ENCODE results near the gene HPSE. TPM values are rescaled to one million over a fixed set of nuclear protein-coding genes. Genes with fewer than 3 reads are reported as not detected.
"Not testable (repeated sequence)": the region's sequence is repeated elsewhere in the genome, so short reads cannot be mapped to it uniquely, and the experiment has no call there.

Gene HPSE
- total RNA-seq, 4 donors from 2014 or later, result 3.6 to 12.5 (median 8.5) TPM

DNA sequence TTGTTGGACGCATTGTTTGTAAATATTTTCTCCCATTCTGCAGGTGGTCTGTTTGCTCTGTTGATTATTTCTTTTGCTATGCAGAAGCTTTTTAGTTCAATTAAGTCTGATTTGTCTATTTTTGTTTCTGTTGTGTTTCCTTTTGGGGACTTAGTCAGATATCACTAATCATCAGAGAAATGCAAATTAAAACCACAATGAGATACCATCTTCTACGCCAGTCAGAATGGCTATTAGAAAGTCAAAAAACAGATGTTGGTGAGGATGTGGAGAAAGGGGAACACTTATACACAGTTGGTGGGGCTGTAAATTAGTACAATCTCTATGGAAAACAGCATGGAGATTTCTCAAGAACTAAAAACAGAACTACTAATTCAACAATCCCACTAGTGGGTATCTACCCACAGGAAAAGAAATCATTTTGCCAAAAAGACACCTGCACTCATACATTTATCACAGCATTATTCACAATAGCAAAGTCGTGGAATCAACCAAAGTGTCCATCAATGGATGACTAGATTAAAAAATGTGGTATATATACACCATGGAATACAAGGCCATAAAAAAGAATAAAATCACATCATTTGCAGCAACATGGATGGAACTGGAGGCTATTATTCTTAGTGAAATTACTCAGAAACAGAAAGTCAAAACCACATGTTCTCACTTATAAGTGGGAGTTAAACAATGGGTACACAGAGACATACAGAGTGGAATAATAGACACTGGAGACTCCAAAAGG is 58.2 kb downstream of the HPSE start:
- no peak for DNase-seq
- no peaks in the 10 kb centered on the region for H3K9me3 ChIP-seq
- H3K27ac ChIP-seq, result no peak overlapping the region
- H3K27me3 ChIP-seq, result no peaks in the 10 kb centered on the region
- intact Hi-C loops (cut with DNase I), result no loop called here
- no peak overlapping the region for H3K4me3 ChIP-seq
- peaks cover 0 to under 1% (median 0%) of the 10 kb centered on the region in 3 donors for H3K4me1 ChIP-seq
- 75 to 82% methylated on average over 3 of the region's 3 CpGs for WGBS, 2 donors
- TF ChIP-seq, protein P1, sequence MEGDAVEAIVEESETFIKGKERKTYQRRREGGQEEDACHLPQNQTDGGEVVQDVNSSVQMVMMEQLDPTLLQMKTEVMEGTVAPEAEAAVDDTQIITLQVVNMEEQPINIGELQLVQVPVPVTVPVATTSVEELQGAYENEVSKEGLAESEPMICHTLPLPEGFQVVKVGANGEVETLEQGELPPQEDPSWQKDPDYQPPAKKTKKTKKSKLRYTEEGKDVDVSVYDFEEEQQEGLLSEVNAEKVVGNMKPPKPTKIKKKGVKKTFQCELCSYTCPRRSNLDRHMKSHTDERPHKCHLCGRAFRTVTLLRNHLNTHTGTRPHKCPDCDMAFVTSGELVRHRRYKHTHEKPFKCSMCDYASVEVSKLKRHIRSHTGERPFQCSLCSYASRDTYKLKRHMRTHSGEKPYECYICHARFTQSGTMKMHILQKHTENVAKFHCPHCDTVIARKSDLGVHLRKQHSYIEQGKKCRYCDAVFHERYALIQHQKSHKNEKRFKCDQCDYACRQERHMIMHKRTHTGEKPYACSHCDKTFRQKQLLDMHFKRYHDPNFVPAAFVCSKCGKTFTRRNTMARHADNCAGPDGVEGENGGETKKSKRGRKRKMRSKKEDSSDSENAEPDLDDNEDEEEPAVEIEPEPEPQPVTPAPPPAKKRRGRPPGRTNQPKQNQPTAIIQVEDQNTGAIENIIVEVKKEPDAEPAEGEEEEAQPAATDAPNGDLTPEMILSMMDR (IDR thresholded peaks at IDR 0.05), result no peak
- TF ChIP-seq POLR2A (IDR thresholded peaks at IDR 0.05), result no peak
- peaks cover 0 to 52% (median 0%) of the 10 kb centered on the region in 3 donors for H3K36me3 ChIP-seq

DNA sequence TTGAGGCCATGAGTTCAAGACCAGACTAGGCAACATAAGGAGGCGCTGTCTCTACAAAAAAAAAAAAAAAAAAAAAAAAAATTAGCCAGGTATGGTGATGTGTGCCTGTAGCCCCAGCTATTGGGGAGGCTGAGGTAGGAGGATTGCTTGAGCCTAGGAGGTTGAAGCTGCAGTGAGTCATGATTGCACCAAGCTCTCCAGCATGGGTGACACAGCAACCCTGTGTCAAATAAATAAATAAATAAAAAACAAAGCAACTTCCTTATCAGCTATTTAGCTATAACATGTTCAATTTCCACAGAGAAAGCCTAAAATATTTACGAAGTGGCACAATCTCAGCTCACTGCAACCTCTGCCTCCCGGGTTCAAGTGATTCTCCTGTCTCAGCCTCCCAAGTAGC is 60.7 kb downstream of the HPSE start:
- H3K9me3 ChIP-seq; H3K27ac ChIP-seq; intact Hi-C loops (cut with DNase I); H3K4me3 ChIP-seq; DNase-seq; H3K27me3 ChIP-seq; H3K4me1 ChIP-seq: not testable (repeated sequence)
- whole genome bisulfite sequencing, 2 donors, result 98 to 100% methylated on average over 3 of the region's 3 CpGs
- H3K36me3 ChIP-seq, result peaks cover 0 to 76% (median 0%) of the 10 kb centered on the region in 3 donors

DNA sequence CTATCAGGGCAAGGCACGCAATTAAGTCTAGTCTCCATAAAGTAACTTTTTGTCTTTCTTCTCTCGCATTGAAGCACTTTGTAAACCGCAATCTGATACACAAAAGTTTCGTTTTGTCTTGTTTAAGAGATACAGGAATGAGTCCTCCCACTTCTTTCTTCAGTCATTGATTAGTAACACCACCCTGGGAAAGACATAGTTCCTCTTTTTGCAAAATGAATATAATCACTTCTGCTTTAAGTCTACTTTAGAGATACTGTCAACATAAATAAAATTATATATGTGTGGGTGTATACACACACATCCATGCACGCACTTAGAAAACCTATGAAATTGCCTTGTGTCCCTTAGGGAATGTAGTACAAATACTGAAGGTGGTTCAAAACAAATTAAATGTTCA is 61.7 kb downstream of the HPSE start:
- no peaks in the 10 kb centered on the region for H3K4me1 ChIP-seq
- H3K4me3 ChIP-seq, result no peak overlapping the region
- H3K9me3 ChIP-seq, result no peaks in the 10 kb centered on the region
- TF ChIP-seq, protein P1 (IDR thresholded peaks at IDR 0.05), result no peak
- TF ChIP-seq POLR2A (IDR thresholded peaks at IDR 0.05), result no peak
- DNase-seq, result no peak
- WGBS, 2 donors, result 77 to 86% methylated on average over 5 of the region's 5 CpGs
- intact Hi-C loops (cut with DNase I), result no loop called here
- H3K36me3 ChIP-seq, result peaks cover 0 to 80% (median 0%) of the 10 kb centered on the region in 3 donors
- H3K27ac ChIP-seq, result no peak overlapping the region
- H3K27me3 ChIP-seq, result no peaks in the 10 kb centered on the region

DNA sequence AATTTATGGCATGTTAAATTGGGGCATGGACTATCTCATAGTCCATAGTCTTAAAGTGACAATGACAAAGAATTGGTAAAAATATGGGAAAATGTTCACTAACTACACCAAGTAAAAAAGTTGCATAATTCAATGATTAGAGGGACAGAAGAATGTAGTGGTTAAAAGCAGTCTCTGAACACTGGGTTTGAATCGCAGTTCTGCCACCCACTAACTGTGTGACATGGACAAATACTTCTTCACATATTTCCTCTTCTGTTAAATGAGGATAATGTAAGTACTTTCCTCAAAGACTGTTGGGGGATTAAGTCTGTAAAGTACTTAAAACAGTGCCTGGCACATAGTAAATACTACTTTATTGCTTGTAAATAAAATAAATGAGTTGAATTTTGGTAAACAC is 65.4 kb downstream of the HPSE start:
- intact Hi-C loops (cut with DNase I), result no loop called here

DNA sequence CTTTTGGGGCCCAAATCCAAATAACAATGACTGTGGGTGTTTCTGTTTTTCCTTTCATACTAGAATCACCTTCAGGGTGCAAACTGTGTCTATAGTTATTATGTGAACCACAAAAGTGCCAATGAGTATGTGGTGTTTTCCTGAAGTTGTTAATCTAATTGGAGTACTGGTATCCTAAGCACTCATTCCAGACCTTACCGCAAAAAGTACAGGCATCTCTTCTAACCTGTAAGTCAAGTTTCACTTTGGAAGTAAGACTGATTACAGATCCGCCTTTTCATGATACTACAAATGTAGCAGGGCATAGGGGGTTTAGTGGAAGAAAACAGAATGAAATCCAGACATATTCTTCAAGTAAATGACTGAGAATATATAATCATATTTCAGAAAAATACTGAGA is 66.2 kb downstream of the HPSE start:
- Histone ChIP-seq H3K27me3 (no peaks in the 10 kb centered on the region), H3K4me1 (no peaks in the 10 kb centered on the region), H3K27ac (no peak overlapping the region), H3K4me3 (no peak overlapping the region), H3K9me3 (no peaks in the 10 kb centered on the region), H3K36me3 (peaks cover 0 to 96% (median 0%) of the 10 kb centered on the region in 3 donors)
- TF ChIP-seq, protein P1 (IDR thresholded peaks at IDR 0.05), result no peak
- intact Hi-C loops (cut with DNase I), result no loop called here
- WGBS, 2 donors, result 36 to 93% methylated on average over 2 of the region's 2 CpGs
- no peak for DNase-seq

More for the DNA sequence above, 65.4 kb downstream of the HPSE start:
- Histone ChIP-seq H3K9me3 (no peaks in the 10 kb centered on the region), H3K27ac (no peak overlapping the region), H3K4me3 (no peak overlapping the region), H3K4me1 (no peaks in the 10 kb centered on the region), H3K27me3 (no peaks in the 10 kb centered on the region), H3K36me3 (peaks cover 0 to 98% (median 0%) of the 10 kb centered on the region in 3 donors)
- no peak for TF ChIP-seq POLR2A (IDR thresholded peaks at IDR 0.05)
- TF ChIP-seq, protein P1 (IDR thresholded peaks at IDR 0.05), result no peak
- DNase-seq, result no peak
- WGBS, 2 donors, result 85 to 87% methylated on average over 1 of the region's 1 CpG
